Retinal pigment epithelial cell (primary cell): Measurements from ENCODE around the gene SNX11.

Source experiments
- DNase-seq: peaks from one replicate; pipeline ENCODE4 v3.0.0-alpha.2; 2010; ENCODE audit warnings: low read depth
- H3K4me3 ChIP-seq: 2 replicates; pipeline ENCODE4 v1.5.1; 2011; ENCODE audit warnings: mild to moderate bottlenecking, low read length, control low read depth, moderate library complexity
- CTCF ChIP-seq: conservative IDR thresholded peaks from 2 replicates; pipeline ENCODE4 v1.5.1; 2011; ENCODE audit warnings: low read depth, low read length, control low read depth, inconsistent platforms

The SNX11 gene

GRCh38 chr17:48132385-48132784 is 24.8 kb downstream of the SNX11 start:
- DNase-seq: no peak
- no peak for TF ChIP-seq CTCF
- H3K4me3 ChIP-seq: no peak overlapping the region

- no peak overlapping the region for H3K4me3 ChIP-seq
- peak; percentile 16 for TF ChIP-seq CTCF
- no peak for DNase-seq
These were observed 27.4 kb downstream of the SNX11 start for GRCh38 chr17:48134912-48135480.

DNA sequence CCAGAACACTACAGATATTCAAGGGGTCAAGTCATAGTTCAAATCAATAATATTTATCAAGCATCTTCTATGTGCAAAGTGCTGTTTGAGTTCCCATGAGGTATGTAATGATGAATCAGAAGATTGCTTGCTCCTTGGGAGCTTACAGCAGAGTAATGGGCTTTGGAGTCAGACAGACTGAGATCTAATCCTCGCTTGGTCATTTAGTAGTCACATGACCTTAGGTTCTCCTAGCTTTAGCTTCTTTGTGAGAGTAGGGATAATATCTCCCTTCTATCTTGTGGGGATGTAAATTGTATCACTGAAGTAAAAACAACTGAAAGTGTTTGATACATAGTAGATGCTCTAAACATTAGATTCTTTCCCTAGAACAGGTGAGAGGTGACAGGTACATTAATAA is 30.1 kb downstream of the SNX11 start:
- TF ChIP-seq CTCF: no peak
- no peak overlapping the region for H3K4me3 ChIP-seq
- DNase-seq: no peak

GRCh38 chr17:48139944-48140343 is 32.4 kb downstream of the SNX11 start:
- DNase-seq: no peak
- H3K4me3 ChIP-seq: no peak overlapping the region
- no peak for TF ChIP-seq CTCF

- no peak for TF ChIP-seq CTCF
- no peak for DNase-seq
- H3K4me3 ChIP-seq: no peak overlapping the region
These were observed 36.1 kb downstream of the SNX11 start for GRCh38 chr17:48143629-48144028.

- no peak for TF ChIP-seq CTCF
- no peak for DNase-seq
- H3K4me3 ChIP-seq: no peak overlapping the region
These were observed 36.7 kb downstream of the SNX11 start for GRCh38 chr17:48144231-48144630.

- no peak for DNase-seq
- TF ChIP-seq CTCF: no peak
- H3K4me3 ChIP-seq: no peak overlapping the region
These were observed 37.6 kb downstream of the SNX11 start for GRCh38 chr17:48144976-48145798.
